ENCODE measurements around the gene MLLT6. TPM values are rescaled to one million over a fixed set of nuclear protein-coding genes. Genes with fewer than 3 reads are reported as not detected.

MLLT6 gene
- total and polyA plus RNA-seq, 8 donors: 51.3 to 181 (median 68.7) TPM

DNA sequence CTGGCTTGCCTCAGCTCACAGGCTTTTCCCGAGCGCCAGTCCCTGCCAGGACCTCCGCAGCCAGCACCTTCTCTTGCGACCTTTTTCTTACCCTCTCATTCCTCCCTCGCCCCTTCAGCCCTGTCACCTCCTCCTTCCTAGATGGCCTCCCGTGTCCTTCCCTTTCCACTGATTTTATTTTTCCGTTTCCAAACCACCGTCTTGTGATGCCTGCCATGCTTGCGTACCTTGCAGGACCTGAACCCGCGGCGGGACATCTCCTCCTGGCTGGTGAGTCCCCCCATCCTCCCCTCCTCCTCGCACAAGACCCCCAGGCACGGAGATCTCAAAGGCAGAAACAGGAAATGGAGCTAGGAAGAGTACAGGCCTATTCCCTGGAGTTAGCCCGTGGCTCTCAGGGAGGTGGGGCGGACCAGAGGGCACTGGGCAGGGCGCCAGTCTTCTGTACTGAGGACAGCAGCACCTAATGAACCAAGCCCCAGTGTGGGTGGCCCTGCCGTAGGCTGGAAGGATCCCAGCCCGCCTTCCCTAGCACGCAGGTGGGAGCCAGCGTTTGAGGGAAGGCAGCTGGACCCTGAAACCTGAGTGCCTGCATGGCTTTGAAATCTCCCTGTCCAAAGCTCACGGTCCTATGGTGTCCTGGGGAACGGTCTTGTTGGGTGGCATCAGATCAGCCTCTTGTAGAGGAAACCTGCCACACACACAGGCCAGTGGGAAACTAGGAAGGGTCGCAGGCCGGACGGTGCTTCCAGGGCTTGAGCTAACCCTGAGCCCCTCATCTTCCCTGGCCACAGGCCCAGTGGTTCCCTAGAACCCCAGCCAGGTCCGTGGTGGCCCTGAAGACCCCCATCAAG, 25.7 kb downstream of the MLLT6 start:
- TF ChIP-seq, protein P1, sequence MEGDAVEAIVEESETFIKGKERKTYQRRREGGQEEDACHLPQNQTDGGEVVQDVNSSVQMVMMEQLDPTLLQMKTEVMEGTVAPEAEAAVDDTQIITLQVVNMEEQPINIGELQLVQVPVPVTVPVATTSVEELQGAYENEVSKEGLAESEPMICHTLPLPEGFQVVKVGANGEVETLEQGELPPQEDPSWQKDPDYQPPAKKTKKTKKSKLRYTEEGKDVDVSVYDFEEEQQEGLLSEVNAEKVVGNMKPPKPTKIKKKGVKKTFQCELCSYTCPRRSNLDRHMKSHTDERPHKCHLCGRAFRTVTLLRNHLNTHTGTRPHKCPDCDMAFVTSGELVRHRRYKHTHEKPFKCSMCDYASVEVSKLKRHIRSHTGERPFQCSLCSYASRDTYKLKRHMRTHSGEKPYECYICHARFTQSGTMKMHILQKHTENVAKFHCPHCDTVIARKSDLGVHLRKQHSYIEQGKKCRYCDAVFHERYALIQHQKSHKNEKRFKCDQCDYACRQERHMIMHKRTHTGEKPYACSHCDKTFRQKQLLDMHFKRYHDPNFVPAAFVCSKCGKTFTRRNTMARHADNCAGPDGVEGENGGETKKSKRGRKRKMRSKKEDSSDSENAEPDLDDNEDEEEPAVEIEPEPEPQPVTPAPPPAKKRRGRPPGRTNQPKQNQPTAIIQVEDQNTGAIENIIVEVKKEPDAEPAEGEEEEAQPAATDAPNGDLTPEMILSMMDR (IDR thresholded peaks at IDR 0.05): no peak
- DNase-seq (peak; percentile 88 to 97 (median 90)), ATAC-seq (peak; percentile 49 to 69 (median 66)), FAIRE-seq (no peak)
- intact Hi-C loops (cut with DNase I): loop anchor here in 1 of 3 donors (5.0 kb wide), 1 partner anchor 53 kb away; no protein-coding TSS in a partner anchor
- peaks cover 22 to 42% (median 38%) of the 10 kb centered on the region in 3 donors for H3K4me1 ChIP-seq
- 4 to 6% methylated on average over 27 of the region's 27 CpGs for WGBS, 2 donors
- H3K36me3 ChIP-seq: peaks cover 0 to under 1% (median 0%) of the 10 kb centered on the region in 3 donors
- H3K27ac ChIP-seq: peak overlapping the region; percentile 83 to 91 (median 85)
- H3K9me3 ChIP-seq: no peaks in the 10 kb centered on the region
- H3K4me3 ChIP-seq: peak overlapping the region; percentile 51 to 73 (median 64)
- no peaks in the 10 kb centered on the region for H3K27me3 ChIP-seq

DNA sequence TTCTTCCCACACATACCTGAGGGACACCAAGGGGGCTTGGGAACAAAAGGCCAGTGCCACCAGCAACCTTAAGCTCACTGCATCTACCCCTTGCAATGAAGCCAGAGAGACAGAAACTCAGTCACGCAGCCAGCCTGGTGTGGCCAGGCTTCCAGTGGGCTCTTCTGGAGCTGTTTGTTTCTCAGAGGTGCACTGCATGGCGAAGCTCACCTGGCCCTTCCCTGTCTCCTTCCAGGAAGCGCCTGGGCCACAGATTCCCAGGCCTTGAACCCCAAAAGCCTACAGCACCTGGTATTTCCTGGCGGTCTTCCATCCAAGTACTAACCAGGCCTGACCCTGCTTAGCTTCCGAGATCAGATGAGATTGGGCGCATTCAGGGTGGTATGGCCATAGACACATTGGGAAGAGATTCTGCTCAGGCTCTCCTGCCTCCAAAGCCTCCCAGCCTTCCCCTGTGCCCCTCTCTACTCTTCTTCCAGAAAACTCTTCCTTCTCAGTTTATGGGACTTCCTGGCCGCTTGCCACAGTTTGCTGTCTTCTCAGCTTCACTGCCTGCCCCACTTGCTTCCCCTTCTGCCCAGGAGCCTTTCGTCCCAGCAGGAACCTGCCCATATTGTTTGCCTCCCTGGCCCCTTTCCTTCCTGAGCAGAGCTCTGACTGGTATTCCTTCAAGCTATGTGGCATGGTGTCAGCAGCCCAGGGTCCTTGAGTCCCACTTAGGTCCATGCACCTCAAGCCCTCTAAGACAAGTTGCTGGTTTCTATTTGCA, 26.6 kb downstream of the MLLT6 start:
- no peak for ATAC-seq
- Histone ChIP-seq H3K4me1 (peaks cover 22 to 42% (median 38%) of the 10 kb centered on the region in 3 donors), H3K27me3 (no peaks in the 10 kb centered on the region), H3K4me3 (peak overlapping the region in 3 of 4 donors; percentile 64 to 73 (median 65)), H3K36me3 (peaks cover 0 to 4% (median 0%) of the 10 kb centered on the region in 3 donors), H3K27ac (peak overlapping the region; percentile 83 to 91 (median 85)), H3K9me3 (no peaks in the 10 kb centered on the region)
- 27 to 48% methylated on average over 8 of the region's 8 CpGs for WGBS, 2 donors
- intact Hi-C loops (cut with DNase I): loop anchor here in 1 of 3 donors (5.0 kb wide), 1 partner anchor 54 kb away; no protein-coding TSS in a partner anchor
- peak in 3 of 6 donors; percentile 38 to 62 (median 45) for DNase-seq
- TF ChIP-seq, protein P1 (IDR thresholded peaks at IDR 0.05): no peak
- FAIRE-seq: no peak

DNA sequence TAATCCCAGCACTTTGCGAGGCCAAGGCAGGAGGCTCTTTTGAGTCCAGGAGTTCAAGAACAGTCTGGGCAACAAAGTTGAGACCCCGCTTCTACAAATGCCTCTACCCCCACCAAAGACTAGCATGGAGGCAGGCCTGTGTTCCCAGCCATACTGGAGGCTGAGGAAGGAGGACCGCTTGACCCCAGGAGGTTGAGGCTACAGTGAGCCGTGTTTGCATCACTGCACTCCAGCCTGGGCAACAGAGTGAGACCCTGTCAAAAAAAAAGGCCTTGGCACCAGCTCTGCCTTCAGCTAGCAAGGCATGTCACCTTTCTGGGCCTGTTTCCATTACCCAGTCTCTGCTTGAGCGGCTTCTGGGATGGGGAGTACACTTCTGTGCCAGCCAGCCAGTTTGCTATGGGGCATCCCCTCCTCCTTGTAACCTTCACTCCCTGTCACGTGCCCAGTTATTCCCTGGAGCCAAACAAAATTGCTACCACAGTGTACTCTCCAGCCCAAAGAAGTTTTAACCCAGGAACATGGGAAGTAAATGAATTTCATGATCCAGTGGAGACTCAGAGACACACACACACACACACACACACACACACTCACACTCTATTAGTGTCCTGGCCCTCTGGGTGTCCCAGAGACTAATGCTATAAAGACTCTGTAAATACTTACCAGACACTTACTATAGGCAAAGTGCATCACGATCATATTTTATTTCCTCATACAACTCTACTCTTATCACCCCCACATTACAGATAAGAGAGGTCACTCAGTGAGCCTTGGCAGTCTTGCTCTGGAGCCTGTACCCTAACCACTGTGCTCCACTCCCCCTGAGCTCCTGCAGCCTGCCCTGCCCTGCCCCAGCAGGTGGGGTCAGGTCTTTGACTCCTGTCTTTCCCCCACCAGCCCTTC, 27.6 kb downstream of the MLLT6 start:
- peak overlapping the region; percentile 83 to 91 (median 85) for H3K27ac ChIP-seq
- H3K9me3 ChIP-seq: no peaks in the 10 kb centered on the region
- 43 to 44% methylated on average over 7 of the region's 7 CpGs for WGBS, 2 donors
- FAIRE-seq (no peak), ATAC-seq (peak; percentile 54 to 66 (median 62)), DNase-seq (peak in 4 of 6 donors; percentile 78 to 89 (median 86))
- H3K4me3 ChIP-seq: peak overlapping the region in 2 of 4 donors; percentile 64 to 65
- intact Hi-C loops (cut with DNase I): loop anchor here in 1 of 3 donors (5.0 kb wide), 1 partner anchor 55 kb away; no protein-coding TSS in a partner anchor
- H3K4me1 ChIP-seq: peaks cover 22 to 42% (median 38%) of the 10 kb centered on the region in 3 donors
- H3K36me3 ChIP-seq: peaks cover 0 to 4% (median 0%) of the 10 kb centered on the region in 3 donors
- TF ChIP-seq, protein P1 (IDR thresholded peaks at IDR 0.05): no peak
- no peaks in the 10 kb centered on the region for H3K27me3 ChIP-seq

DNA sequence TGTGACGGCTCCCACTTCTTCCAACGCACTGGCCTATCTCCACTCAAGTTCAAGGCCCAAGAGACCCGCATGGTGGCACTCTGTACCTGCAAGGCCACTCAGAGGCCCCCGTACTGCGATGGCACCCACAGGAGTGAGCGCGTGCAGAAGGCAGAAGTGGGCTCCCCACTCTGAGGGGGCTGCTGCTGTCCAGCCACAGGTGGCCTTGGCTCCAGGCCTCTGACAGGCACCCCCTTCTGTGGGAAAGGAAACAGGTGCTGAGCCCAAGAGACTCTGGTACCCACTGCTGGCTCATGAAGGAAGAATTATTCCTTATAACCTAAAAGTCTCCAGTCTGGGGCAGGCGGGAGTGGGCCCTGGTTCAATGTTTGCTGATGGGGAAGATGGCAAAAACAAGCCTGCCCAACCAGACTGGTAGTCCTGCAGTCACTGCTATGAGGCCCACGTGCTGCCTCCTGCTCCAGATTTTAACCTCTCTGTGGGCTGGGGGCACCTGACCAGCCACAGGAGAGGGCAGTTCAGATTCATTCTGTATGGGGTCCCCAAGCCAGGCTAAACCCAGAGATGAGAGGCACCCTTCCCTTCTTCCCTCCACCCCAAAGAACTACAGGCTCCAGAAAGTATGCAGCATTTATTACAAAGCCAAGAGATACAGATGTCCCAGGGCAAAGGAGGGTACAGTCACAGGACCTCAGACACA, 28.4 kb downstream of the MLLT6 start:
- peaks cover 0 to 11% (median 0%) of the 10 kb centered on the region in 3 donors for H3K36me3 ChIP-seq
- TF ChIP-seq, protein P1 (IDR thresholded peaks at IDR 0.05): no peak
- H3K4me1 ChIP-seq: peaks cover 22 to 42% (median 38%) of the 10 kb centered on the region in 3 donors
- H3K9me3 ChIP-seq: no peaks in the 10 kb centered on the region
- FAIRE-seq (no peak), DNase-seq (peak in 4 of 6 donors; percentile 74 to 85 (median 80)), ATAC-seq (peak; percentile 27 to 57 (median 40))
- H3K4me3 ChIP-seq: no peak overlapping the region
- intact Hi-C loops (cut with DNase I): loop anchor here in 1 of 3 donors (5.0 kb wide), 1 partner anchor 56 kb away; no protein-coding TSS in a partner anchor
- H3K27ac ChIP-seq: peak overlapping the region; percentile 72 to 91 (median 84)
- H3K27me3 ChIP-seq: no peaks in the 10 kb centered on the region
- WGBS, 2 donors: 27 to 34% methylated on average over 9 of the region's 9 CpGs

Data from pancreas (tissue), 10 donors.